HFF-Myc (cell line): ENCODE data around the gene PDE7B.

Source experiments
- DNase-seq: peaks from one replicate; pipeline ENCODE4 v3.0.0-alpha.2; 2011; ENCODE audit warnings: low read depth; ENCODE audit errors: extremely low read depth
- H3K4me3 ChIP-seq: replicated peaks from 2 replicates; pipeline ENCODE4 v1.5.1; 2011; ENCODE audit warnings: low read depth, mild to moderate bottlenecking, control low read depth, low read length
- TF ChIP-seq, protein P1 (sequence below): IDR thresholded peaks from 2 replicates; pipeline ENCODE4 v1.5.1; 2012; ENCODE audit warnings: mild to moderate bottlenecking, low read depth, low read length, control low read depth; ENCODE audit errors: missing control alignments

Gene PDE7B

DNA sequence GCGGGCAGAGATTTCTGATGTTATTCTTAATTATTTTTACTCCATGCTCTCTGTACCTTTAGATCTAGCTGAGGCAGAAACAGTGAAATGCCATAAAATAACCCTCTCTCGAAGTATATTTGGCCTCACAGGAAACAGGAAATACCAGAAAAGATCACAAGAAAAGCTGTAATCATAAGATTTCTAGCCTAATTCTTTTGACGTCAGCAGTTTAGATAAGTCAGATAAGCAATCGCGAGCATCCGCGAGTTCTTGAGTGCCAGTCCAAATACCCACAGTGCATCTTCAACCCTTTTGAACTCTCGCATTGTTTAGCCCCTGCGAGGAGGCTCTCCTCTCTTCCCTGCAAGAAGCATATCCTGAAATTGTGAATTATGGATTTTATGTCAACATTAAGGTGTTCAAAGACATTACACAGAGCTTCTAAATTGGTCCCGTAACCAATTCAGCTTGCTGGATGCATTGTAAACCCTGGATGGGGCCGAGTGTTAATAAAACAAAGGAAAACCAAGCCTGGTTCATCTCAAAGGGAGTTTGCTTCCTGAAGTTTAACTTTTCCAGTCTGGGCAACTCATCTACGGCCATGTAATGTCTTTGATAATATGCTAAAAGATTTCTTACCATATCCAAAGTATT is 199.8 kb downstream of the PDE7B start:
- TF ChIP-seq, protein P1, sequence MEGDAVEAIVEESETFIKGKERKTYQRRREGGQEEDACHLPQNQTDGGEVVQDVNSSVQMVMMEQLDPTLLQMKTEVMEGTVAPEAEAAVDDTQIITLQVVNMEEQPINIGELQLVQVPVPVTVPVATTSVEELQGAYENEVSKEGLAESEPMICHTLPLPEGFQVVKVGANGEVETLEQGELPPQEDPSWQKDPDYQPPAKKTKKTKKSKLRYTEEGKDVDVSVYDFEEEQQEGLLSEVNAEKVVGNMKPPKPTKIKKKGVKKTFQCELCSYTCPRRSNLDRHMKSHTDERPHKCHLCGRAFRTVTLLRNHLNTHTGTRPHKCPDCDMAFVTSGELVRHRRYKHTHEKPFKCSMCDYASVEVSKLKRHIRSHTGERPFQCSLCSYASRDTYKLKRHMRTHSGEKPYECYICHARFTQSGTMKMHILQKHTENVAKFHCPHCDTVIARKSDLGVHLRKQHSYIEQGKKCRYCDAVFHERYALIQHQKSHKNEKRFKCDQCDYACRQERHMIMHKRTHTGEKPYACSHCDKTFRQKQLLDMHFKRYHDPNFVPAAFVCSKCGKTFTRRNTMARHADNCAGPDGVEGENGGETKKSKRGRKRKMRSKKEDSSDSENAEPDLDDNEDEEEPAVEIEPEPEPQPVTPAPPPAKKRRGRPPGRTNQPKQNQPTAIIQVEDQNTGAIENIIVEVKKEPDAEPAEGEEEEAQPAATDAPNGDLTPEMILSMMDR, result no peak
- no peak for DNase-seq
- H3K4me3 ChIP-seq, result no peak overlapping the region

DNA sequence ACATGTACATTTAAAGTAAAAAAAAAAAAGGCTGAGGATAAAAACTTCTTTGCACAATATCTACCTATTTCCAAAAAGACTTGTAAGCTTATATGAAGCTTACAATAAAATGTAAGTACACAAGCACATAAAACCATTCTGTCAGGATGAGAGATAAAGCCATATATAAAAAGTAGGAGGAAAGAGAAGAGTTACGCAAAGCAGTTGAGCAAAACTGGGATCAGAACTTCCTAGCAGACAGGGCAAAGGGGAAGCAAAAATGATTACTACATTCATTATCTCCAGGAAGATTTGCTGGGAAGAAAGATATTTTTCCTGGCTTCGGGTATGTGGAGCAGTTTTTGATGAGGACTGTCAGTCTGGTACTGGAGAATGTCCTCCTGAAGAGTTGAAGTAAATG is 200.5 kb downstream of the PDE7B start:
- no peak overlapping the region for H3K4me3 ChIP-seq
- TF ChIP-seq, protein P1, result no peak
- DNase-seq, result no peak

GRCh38 chr6:136058852-136059251 is 207.4 kb downstream of the PDE7B start:
- no peak for DNase-seq
- TF ChIP-seq, protein P1, result no peak
- no peak overlapping the region for H3K4me3 ChIP-seq

DNA sequence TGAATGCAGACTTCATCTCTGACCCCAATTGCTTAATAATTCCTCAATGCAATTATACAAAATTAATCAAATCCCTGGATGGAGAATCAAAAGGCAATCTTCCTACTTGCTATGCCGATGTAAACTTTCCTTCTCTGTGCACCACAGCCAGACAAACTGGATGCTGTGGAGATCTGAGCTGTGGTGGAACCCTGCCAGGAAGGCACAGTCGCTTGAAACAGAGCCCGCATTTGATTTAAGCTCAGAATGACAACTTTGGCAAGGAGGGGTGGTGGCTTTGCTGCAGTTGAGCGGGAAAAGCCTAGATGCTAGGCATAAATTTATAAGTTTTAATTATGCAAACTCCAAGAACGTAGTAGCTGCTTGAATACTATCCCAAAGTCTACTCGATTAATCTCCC is 207.8 kb downstream of the PDE7B start:
- no peak for DNase-seq
- H3K4me3 ChIP-seq, result no peak overlapping the region
- TF ChIP-seq, protein P1, result no peak

GRCh38 chr6:136060052-136060451 is 208.6 kb downstream of the PDE7B start:
- no peak for DNase-seq
- TF ChIP-seq, protein P1, result no peak
- H3K4me3 ChIP-seq, result no peak overlapping the region

DNA sequence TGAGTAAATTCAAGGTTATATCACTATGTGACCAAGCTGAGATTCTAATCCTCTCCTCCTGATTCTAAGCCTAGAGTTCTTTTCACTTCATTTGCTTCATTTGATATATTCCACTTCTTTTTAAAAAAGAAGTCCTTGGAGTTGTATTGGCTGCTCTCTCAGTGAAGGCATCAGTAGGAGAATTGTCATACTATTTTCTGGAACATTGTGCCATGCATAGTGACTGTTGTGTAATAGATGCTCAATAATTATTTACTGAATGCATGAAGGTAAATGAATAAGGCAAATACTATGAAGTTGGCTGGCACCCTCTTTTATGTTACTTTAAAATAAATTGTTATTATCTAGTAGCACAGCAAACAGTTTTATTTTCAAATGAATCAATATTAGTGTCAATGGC is 209.3 kb downstream of the PDE7B start:
- DNase-seq, result no peak

More for the DNA sequence above, 209.3 kb downstream of the PDE7B start:
- H3K4me3 ChIP-seq, result no peak overlapping the region
- TF ChIP-seq, protein P1, result no peak
